ENCODE data around the gene NAV2. TPM values are rescaled to one million over a fixed set of nuclear protein-coding genes. Genes with fewer than 3 reads are reported as not detected.
"Not testable (repeated sequence)": the region's sequence is repeated elsewhere in the genome, so short reads cannot be mapped to it uniquely, and the experiment has no call there.

The NAV2 gene
- total and polyA plus RNA-seq, 7 donors: 1.2 to 62.6 (median 22.1) TPM

GRCh38 chr11:19958204-19958603 is 245.6 kb downstream of the NAV2 start:
- Histone ChIP-seq H3K9me3 (no peaks in the 10 kb centered on the region), H3K27me3 (no peaks in the 10 kb centered on the region), H3K4me1 (peaks cover 0 to 64% (median 56%) of the 10 kb centered on the region in 4 donors), H3K4me3 (no peak overlapping the region), H3K36me3 (peaks cover 0 to 11% (median 0%) of the 10 kb centered on the region in 4 donors), H3K27ac (peak overlapping the region in 1 of 4 donors; percentile 28)
- no peak for DNase-seq
- intact Hi-C loops (cut with DNase I): loop anchor here (10.0 kb wide), 1 partner anchor 97 kb away; no protein-coding TSS in a partner anchor
- TF ChIP-seq CTCF (IDR thresholded peaks at IDR 0.05): no peak
- TF ChIP-seq POLR2AphosphoS5 (IDR thresholded peaks at IDR 0.05): no peak
- TF ChIP-seq EP300 (IDR thresholded peaks at IDR 0.05): no peak
- TF ChIP-seq POLR2A (IDR thresholded peaks at IDR 0.05): no peak
- WGBS, 2 donors: 68 to 79% methylated on average over 3 of the region's 3 CpGs

GRCh38 chr11:19959210-19959609 is 246.6 kb downstream of the NAV2 start:
- intact Hi-C loops (cut with DNase I): loop anchor here (10.0 kb wide), 1 partner anchor 96 kb away; no protein-coding TSS in a partner anchor
- H3K27ac ChIP-seq: peak overlapping the region in 2 of 4 donors; percentile 23 to 38
- WGBS, 2 donors: 87 to 98% methylated on average over 3 of the region's 3 CpGs
- H3K36me3 ChIP-seq: peaks cover 0 to 11% (median 0%) of the 10 kb centered on the region in 4 donors
- no peak overlapping the region for H3K4me3 ChIP-seq
- peaks cover 0 to 62% (median 47%) of the 10 kb centered on the region in 4 donors for H3K4me1 ChIP-seq
- TF ChIP-seq POLR2A (IDR thresholded peaks at IDR 0.05): no peak
- TF ChIP-seq EP300 (IDR thresholded peaks at IDR 0.05): no peak
- TF ChIP-seq CTCF (IDR thresholded peaks at IDR 0.05): no peak
- TF ChIP-seq POLR2AphosphoS5 (IDR thresholded peaks at IDR 0.05): no peak
- DNase-seq: no peak
- no peaks in the 10 kb centered on the region for H3K9me3 ChIP-seq
- no peaks in the 10 kb centered on the region for H3K27me3 ChIP-seq

- DNase-seq: no peak
- Histone ChIP-seq H3K27me3 (no peaks in the 10 kb centered on the region), H3K4me1 (peaks cover 0 to 58% (median 44%) of the 10 kb centered on the region in 4 donors), H3K9me3 (no peaks in the 10 kb centered on the region), H3K4me3 (no peak overlapping the region), H3K27ac (peak overlapping the region in 2 of 4 donors; percentile 23 to 38), H3K36me3 (peaks cover 0 to 11% (median 0%) of the 10 kb centered on the region in 4 donors)
- TF ChIP-seq POLR2AphosphoS5 (IDR thresholded peaks at IDR 0.05) (no peak), POLR2A (IDR thresholded peaks at IDR 0.05) (no peak), EP300 (IDR thresholded peaks at IDR 0.05) (no peak), CTCF (IDR thresholded peaks at IDR 0.05) (no peak)
- intact Hi-C loops (cut with DNase I): loop anchor here (10.0 kb wide), 1 partner anchor 95 kb away; no protein-coding TSS in a partner anchor
- 82 to 96% methylated on average over 10 of the region's 10 CpGs for WGBS, 2 donors
Observed at GRCh38 chr11:19959648-19960059, 247.0 kb downstream of the NAV2 start.

GRCh38 chr11:19960410-19960809 is 247.8 kb downstream of the NAV2 start:
- DNase-seq; H3K9me3 ChIP-seq; H3K4me3 ChIP-seq; H3K27me3 ChIP-seq; intact Hi-C loops (cut with DNase I); H3K27ac ChIP-seq: not testable (repeated sequence)
- WGBS, 2 donors: 96% methylated on average over 3 of the region's 3 CpGs
- peaks cover 0 to 53% (median 38%) of the 10 kb centered on the region in 4 donors for H3K4me1 ChIP-seq
- H3K36me3 ChIP-seq: peaks cover 0 to 17% (median 2%) of the 10 kb centered on the region in 4 donors

GRCh38 chr11:19961225-19961624 is 248.6 kb downstream of the NAV2 start:
- Histone ChIP-seq H3K27ac (no peak overlapping the region), H3K4me1 (peaks cover 0 to 46% (median 31%) of the 10 kb centered on the region in 4 donors), H3K9me3 (no peaks in the 10 kb centered on the region), H3K36me3 (peaks cover 0 to 23% (median 3%) of the 10 kb centered on the region in 4 donors), H3K4me3 (no peak overlapping the region), H3K27me3 (no peaks in the 10 kb centered on the region)
- intact Hi-C loops (cut with DNase I): no loop called here
- TF ChIP-seq EP300 (IDR thresholded peaks at IDR 0.05): no peak
- WGBS, 2 donors: 87 to 91% methylated on average over 4 of the region's 4 CpGs
- DNase-seq: no peak
